GM18868 (cell line): Measurements from ENCODE around the gene PHLDB3.
"Not testable (repeated sequence)": the region's sequence is repeated elsewhere in the genome, so short reads cannot be mapped to it uniquely, and the experiment has no call there.

Source experiments
- ATAC-seq: cut with Tn5 transposase; IDR thresholded peaks from one replicate; pipeline ENCODE4 v1.9.1; 2021; ENCODE audit warnings: mild to moderate bottlenecking, moderate library complexity; ENCODE audit not compliant: unreplicated experiment

Gene PHLDB3

DNA sequence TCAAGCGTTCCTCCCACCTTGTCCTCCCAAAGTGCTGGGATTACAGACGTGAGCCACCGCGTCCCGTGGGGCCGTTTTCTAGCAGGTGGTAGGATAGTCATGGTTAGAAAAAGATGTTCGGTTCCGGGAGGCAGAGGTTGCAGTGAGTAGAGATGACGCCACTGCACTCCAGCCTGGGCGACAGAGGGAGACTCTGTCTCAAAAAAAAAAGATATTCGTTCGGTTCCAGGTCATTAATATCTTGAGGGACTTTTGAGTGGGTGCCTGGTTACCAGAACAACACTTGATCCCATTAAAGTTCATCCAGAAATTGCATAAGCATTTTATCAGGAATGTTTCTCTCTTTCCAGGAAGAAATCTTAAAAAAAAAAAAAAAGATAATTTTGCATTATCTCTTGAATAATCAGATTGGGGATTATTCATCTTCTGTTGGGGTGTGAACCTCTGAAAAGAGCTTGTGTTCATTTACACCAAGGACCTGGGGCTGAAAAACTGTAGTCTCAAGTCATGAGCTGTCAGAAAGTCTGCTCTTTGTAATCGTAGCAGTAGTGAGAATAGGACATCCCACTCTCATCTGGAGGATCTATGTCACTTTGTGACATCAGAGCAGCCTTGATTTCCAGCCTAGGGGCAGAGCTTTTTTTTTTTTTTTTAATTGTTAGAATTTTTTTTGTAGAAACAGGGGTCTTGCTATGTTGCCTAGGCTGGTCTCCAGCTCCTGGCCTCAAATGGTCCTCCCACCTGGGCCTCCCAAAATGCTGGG is 23.5 kb upstream of the PHLDB3 start:
- ATAC-seq: no peak

DNA sequence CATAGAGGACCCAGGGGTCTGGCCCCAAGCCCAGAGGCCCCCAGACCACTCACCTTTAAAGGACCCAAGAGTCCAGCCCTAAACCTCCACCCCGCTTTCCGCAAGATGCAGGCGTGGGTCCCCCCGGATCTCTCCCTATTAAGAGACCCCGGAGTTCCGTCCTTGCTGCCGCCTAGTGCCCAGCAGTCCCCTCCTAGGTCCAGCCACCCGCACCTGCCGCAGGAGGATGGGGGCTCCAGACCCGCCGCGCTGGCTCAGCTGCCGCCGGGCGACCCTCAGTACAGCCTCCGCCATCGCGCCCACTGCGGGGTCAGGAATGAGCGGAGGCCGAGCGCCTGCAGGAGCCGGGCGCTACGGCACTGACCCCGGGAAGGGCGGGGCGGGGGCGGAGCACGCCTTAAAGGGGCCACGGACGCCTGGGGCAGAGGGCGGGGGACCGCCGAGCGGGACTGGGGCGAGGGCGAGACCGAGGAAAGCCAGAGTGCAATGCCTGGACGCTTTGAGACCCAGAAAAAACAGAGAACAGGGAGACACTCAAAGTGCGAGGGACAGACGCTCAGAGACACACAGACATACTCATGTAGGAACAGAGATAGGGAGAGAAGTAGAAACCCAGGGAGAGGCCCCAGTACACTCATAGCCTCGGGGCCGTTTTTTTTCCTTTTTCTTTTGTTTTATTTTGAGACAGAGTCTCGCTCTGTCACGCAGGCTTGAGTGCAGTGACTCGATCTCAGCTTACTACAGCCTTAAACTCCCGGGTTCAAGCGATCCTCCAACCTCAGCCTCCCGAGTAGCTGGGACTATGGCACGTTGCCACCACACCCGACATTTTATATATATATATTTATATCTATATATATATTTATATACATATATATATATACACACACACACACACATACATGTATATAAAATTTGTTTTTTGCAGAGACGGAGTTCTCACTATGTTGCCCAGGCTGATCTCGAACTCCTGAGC is 22.6 kb upstream of the PHLDB3 start, which contains the start of gene ETHE1:
Gene ETHE1 (minus strand): TSS at position 318 of the 976 bp plus-strand sequence. CDS start 24 bp downstream, at position 294.
- peak; percentile 64 for ATAC-seq

DNA sequence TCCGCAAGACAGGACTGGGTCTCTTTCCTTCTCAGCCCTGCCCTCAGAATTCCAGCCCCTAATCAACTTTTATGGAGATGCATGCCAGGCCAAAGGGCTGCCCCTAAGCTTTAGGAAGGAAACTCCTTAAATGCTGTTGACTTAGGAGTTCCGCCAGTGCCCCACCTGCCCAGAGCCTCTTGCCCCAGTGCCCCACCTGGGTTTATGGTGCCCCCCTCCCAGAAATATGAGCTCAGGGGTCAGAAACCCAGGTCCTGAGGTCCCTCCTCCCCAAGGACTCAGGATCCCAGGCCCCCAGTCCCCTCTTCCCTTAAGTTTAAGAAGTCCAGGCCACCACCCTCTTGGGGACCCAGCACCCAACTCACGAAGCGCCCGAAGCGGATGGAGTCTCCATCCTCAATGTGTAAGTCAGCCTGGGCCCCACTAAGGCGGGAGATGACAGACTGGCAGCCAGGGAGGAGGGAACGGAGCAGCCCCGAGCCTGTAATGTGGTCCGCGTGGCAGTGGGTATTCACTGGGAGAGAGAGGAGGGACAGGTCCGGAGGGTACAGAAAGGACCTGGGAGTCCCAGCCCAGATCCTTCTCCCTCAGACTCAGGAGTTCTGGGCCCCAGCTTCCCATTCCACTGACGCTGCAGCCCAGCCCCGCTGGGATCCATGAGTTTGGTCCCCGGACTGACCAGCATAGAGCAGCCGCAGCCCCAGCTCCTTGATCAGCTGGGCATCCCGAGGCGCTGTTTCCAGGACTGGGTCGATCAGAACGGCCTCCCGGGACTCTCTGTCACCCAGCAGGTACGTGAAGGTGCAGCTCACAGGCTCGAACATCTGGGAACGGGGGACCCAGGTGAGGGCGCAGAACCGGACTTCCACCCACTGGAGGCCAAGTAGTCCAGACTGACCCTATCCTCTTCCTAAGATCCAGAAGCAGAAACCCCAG is 21.6 kb upstream of the PHLDB3 start:
- ATAC-seq: no peak

DNA sequence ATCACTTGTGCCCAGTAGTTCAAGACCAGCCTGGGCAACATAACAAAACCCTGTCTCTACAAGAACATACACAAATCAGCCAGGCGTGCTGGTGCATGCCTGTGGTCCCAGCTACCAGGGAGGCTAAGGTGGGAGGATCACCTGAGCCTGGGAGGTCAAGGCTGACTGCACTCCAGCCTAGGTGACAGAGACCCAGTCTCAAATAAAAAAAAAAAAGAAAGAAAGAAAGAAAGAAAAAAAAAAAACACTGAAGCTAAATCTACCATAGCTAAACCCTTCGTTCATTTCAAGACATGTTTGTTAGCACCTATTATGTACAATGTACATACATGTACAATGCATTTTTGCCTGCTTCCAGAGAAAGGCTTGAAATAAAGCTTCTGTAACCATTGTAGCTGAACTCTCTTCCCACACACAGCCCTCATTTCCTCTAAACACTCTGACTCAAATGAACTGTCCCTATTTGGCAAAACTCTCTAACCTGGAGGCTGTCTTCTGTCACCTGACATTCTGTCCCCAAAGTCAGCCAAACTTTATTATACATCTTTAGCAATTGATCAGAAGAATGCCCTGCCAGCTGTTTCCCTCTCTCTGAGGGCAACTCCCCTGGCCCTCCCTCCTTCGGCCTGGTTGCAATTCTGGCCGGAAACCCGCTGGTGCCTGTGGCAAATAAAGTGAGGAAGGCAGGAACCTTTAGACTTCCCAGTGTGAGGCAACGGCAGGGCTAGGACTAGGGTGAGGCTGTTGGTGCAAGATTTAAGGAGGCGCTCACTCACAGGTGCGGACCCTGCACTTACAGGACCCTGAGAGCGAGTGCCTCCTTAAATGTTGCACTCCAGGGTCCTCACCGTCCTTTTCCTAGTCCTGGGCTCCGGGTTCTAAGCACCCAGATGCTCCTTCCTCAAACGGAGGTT is 20.6 kb upstream of the PHLDB3 start:
- no peak for ATAC-seq

DNA sequence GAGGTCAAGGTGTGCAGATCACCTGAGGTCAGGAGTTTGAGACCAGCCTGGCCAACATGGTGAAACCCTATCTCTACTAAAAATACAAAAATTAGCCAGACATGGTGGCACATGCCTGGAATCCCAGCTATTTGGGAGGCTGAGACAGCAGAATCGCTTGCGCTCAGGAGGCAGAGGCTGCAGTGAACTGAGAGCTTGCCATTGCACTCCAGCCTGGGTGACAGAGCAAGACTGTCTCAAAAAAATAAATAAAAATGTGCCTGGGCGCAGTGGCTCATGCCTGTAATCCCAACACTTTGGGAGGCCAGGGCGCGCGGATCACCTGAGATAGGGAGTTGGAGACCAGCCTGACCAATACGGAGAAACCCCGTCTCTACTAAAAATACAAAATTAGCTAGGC is 19.1 kb upstream of the PHLDB3 start:
- not testable (repeated sequence) for ATAC-seq

DNA sequence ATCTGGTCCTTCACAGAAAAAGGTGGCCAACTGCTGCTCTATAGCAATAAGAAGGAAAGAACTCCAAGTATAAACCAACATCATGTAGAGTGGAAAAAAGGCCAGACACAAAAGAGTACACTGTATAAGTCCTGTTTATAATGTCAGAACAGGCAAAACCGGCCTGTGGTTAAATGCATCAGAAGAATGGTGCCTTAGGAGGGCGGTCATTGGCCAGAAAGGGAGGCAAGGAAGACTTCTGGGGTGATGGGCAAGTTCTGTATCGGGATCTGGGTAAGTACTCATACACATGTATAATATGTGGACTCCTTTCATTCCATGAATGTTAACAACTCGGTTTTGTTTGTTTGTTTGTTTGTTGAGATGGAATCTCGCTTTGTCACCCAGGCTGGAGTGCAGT is 18.4 kb upstream of the PHLDB3 start:
- no peak for ATAC-seq

DNA sequence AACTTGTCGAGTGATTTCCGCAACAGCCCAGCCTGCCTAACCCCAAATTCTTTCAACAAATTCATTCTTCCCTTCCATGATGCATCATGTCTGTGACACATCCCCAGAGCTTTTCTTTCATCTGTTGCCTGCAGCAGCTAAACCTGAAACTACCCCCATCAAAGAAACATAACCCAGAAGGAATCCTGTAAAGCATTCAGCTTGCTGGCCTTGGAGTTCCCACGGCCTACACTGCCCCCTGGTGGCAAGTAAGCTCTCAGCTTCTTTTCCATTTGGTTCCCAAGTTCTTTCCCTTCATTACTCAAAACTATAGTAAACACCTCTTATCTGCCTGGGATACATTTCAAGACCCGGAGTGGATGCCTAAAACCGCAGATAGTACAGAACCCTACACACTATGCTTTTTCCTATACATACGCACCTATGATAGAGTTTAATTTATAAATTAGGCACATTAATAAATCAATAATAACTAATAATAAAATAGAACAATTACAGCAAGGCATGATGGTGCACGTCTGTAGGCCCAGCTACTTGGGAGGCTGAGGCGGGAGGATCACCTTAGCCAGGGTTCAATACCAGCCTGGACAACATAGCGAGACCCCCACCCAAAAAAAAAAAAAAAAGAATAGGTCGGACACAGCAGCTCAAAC is 15.0 kb upstream of the PHLDB3 start:
- ATAC-seq: no peak

DNA sequence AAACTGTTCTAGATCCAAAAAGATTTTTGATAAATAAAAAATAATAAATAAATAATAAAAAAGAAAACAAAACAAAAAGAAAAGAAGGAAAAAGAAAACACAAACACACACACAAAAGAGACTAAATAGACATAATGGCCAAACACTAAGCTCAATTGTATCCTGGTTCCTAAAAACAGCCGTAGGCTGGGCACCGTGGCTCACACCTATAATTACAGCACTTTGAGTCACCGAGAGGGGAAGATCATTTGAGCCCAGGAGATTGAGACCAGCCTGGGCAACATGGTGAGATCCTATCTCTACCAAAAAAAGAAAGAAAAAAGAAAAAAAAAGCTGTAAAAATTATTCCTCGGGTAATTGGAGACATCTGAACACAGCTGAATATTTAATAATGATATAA is 13.5 kb upstream of the PHLDB3 start:
- ATAC-seq: no peak

DNA sequence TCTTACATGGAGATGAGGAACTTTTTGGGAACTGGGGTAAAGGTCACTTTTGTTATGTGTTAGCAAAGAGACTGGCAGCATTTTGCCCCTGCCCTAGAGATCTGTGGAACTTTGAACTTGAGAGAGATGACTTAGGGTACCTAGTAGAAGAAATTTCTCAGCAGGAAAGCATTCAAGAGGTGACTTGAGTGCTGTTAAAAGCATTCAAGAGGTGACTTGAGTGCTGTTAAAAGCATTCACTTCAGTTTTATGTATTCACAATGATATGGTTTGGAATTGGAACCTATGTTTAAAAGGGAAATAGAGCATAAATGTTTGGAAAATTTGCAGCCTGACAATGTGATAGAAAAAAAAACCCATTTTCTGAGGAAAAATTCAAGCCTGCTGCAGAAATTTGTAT is 7.9 kb upstream of the PHLDB3 start:
- not testable (repeated sequence) for ATAC-seq

DNA sequence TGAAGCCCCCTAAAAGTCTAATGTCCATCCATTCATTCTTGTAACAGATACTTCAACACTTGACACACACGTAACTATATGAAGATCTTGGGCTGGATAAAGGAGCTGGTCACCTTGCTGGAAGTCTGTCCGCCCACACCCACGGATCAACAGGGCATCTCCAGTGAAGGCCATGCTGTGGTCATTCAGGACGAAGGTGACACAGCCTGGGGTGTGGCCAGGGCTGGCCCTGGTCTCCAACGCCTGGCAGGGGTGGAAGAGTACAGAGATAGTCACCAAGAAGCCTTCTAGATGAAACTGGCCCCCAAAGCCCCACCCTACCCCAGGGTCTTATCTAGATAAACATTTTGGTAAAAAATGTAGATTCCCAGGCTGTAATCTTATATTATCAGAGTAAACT is 6.8 kb upstream of the PHLDB3 start:
- ATAC-seq: no peak

DNA sequence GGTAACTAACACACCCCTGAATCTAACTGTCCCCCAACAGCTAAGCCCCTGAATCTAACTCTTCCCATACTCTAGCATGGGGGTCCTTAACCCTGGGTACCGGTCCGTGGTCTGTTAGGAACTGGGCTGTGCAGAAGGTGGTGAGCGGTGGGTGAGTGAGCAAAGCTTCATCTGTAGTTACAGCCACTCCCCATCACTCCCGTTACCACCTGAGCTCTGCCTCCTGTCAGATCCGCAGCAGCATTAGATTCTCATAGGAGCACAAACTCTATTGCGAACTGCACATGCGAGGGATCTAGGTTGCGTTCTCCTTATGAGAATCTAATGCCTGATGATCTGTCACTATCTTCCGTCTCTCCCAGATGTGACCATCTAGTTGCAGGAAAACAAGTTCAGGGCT is 6.2 kb upstream of the PHLDB3 start:
- ATAC-seq: no peak

DNA sequence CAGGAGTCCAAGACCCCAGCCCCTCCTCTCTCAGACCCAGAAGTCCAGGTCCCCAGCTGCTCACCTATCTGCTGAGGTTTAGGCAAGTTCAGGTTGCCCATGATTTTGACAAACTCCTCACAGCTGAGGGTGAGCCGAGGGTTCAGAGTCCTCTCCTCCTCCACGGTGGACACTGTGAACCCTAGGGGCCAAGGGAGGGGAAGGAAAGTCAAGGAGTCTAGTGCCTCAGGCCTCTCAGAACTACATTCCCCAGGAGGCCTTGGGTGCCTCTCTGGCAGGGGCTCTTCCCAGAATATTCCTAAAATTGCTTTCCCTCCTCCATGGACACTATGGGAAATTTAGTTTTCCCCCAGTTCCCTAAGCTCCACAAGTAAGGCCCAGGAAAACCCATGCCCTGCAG is 3.3 kb upstream of the PHLDB3 start:
- ATAC-seq: no peak

DNA sequence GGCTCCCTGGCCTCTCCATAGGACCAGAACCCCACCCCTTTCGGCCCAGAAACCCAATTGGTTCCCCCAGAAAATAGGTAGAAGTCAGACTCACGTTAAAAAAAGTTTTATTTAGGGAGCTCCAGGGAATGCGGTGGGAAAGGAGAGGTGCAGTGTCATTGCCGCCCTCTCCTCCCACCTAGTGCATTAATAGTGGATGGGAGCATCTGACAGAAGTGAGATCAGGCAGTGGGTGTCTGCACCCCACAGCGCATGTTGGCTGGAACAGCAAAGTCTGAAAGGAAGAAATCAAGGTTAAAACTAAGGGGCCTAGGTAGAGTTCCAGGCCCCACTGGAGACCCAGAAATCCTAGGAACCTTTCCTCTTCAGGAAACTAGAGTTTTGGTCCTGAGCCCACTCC is 2.1 kb upstream of the PHLDB3 start:
- ATAC-seq: no peak

DNA sequence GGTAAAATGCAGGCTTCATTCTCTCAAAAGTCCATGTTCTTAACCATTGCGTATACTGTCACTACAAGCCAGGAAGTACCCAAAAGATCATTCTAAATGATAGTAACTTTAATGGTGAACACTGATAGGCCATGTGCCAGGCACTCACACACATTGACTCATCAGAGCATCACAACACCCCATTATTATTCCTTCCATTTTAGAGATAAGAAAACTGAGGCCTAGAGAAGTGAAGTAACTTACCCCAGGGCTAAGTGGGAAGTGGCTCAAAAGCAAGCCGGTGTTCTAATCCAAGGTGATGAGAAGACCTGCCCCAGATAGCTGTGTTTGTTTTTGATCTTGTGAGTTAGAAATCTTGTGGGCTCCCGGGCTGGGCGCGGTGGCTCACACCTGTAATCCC is 1.4 kb upstream of the PHLDB3 start:
- no peak for ATAC-seq

DNA sequence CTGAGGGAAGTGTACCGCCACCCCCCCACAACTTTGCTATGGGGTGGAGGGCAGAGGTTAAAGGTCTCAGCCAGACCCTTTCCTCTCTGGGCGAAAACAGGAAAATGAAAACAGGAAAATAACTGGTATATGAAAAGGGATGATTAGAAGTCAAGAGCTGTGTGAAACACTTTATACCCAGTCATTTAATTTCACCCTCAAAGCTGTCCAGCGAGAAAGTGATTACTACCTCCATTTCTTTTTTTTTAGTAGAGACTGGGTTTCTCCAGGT is 575 bp upstream of the PHLDB3 start:
- ATAC-seq: no peak

DNA sequence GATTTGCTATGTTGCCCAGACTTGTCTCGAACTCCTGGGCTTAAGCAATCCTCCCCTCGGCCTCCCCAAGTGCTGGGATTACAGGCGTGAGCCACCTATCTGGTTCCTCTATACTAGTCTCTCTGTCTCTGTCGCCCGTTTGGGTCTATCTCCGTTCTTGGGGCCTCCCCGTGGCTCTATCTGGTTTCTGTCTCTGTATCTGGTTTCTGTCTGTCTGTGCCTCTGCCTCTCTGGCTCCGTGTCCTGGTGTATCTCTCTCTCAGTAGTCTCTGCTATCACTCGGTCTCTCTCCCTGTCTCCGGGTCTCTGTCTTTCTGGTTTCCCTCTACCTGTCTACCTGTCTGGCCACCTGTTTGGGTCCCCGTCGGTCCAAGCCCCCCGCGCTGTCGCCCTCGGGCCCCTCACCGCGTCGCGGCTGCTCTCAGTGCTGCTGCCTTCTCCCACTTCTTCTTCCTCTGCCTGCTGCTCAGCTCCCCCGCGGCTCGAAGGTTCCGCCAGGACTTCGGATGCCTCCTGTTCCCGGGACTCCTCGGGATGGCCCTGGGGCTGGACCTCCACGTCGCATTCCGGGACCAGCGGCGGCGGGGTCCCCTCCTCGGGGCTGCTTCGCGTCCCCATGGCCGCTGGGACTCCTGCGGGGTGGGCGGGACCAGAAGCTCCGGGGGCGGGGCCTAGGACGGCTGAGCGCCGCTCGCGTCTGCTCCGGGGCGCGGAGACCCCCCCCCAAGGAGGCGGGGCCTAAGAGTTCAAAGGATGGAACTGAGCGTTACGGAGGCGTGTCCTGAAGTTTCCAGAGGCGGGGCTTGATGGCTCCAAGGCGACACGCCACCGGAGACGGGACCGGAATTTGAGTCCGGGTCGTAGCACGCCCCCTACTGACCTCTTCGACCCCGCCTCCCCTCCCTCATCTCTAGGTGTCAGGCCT is 783 bp downstream of the PHLDB3 start:
- peak; percentile 85 for ATAC-seq

DNA sequence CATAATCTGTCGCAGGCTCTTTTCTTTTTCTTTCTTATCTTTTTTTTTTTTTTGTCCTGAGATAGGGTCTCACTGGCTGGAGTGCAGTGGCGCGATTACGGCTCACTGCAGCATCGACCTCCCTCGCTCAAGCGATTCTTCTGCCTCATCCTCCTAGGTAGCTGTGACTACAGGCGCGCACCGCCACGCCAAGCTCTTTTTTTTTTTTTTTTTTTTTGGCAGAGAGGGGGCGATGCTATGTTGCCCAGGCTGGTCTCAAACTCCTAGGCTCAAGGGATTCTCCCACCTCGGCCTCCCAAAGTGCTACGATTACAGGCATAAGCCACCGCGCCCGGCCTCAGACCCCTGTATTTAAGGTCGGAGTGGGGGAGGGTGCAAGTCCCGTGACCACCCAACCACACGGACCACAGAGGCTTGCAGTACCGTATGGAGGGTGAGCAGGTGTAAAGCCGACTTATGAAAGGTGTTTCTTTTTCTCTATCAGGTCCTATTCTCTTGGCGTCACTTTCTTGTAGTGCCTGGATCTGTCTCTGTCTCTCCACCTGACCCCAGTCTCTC is 2.0 kb downstream of the PHLDB3 start:
- no peak for ATAC-seq
